ENCODE data around the gene ZNF654. TPM values are rescaled to one million over a fixed set of nuclear protein-coding genes. Genes with fewer than 3 reads are reported as not detected.

The ZNF654 gene
- total and polyA plus RNA-seq, 10 of the 15 experiments (the other 5 are each of a cell fraction or from before 2014, with no cell fraction given) = 2.7 to 14.2 (median 10.0) TPM

- peak; percentile 97 for TF ChIP-seq ZBTB33 (IDR thresholded peaks at IDR 0.05)
- no peak for TF ChIP-seq ETV6 (conservative IDR thresholded peaks at IDR 0.05 in 1 of 2, IDR thresholded peaks at IDR 0.05 in 1 of 2; ENCODE audit: borderline replicate concordance in 1 of 2, low read depth in 1 of 2)
- TF ChIP-seq HDGF (IDR thresholded peaks at IDR 0.05) = no peak
- no peak for TF ChIP-seq SUPT20H (IDR thresholded peaks at IDR 0.05; ENCODE audit: borderline replicate concordance, control insufficient read depth, low read depth, low read length)
- TF ChIP-seq EP300 (IDR thresholded peaks at IDR 0.05; ENCODE audit: borderline replicate concordance in 1 of 2, control insufficient read depth in 1 of 2, low read depth in 2 of 2, low read length in 2 of 2) = no peak; a peak in 1 of 4 replicates
- no peak for TF ChIP-seq EZH2 (IDR thresholded peaks at IDR 0.05; ENCODE audit: borderline replicate concordance, control insufficient read depth, low read depth, low read length)
- peak in 1 of 2 experiments; percentile 21; a peak in 1 of 4 replicates for TF ChIP-seq IKZF2 (IDR thresholded peaks at IDR 0.05)
- no peak for TF ChIP-seq CBX5 (IDR thresholded peaks at IDR 0.05; ENCODE audit: low read depth)
- TF ChIP-seq RUNX3 (IDR thresholded peaks at IDR 0.05; ENCODE audit: low read length) = peak; percentile 27; the same call in 1 of the 2 replicates
- TF ChIP-seq SMARCA5 (IDR thresholded peaks at IDR 0.05) = no peak
- TF ChIP-seq WRNIP1 (IDR thresholded peaks at IDR 0.05; ENCODE audit: borderline replicate concordance, low read depth, low read length) = no peak
- no peak for TF ChIP-seq CUX1 (IDR thresholded peaks at IDR 0.05; ENCODE audit: insufficient replicate concordance, low read depth, low read length)
- peak; percentile 23; the same call in 1 of the 2 replicates for TF ChIP-seq IKZF1 (conservative IDR thresholded peaks at IDR 0.05)
These were observed 130.3 kb downstream of the ZNF654 start (continued) for GRCh38 chr3:88189361-88189810.
